ENCODE measurements around the gene NFAT5. TPM values are rescaled to one million over a fixed set of nuclear protein-coding genes. Genes with fewer than 3 reads are reported as not detected.

The NFAT5 gene
- total and polyA plus RNA-seq, 7 donors: 1.6 to 27.9 (median 18.8) TPM

DNA sequence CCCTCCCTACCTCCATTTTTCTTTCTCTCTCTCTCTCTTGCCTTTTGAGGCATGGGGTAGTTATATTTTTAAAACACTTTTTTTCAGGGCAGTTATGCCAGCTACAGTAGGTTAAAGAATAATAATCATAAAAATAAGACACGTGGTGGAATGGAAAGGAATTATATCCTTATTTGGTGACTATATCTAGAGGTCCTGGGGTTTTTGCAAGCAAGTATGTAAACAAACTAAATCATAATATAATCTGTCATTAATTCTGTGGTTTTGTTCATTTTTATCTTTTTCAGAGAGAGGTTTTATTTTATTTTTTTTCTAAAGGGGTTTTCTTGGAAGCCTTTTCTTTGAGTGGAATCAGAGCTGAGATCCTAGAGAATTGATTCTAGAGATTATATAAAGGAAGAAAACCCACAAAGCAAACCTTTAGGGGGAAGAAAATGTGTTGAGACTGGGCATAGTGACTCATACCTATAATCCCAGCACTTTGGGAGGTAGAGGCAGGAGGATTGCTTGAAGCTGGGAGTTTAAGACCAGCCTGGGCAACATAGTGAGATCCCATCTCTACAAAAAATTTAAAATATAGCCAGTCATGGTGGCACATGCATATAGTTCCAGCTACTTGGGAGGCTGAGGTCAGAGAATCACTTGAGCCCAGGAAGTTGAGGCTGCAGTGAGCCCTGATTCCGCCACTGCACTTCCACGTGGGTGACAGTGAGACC, 107.4 kb downstream of the NFAT5 start:
- Histone ChIP-seq H3K4me3 (no peak overlapping the region), H3K36me3 (ENCODE audit: insufficient read depth in 1 of 2, low read depth in 1 of 2) (peaks cover 0 to 98% of the 10 kb centered on the region in 2 donors), H3K27ac (no peak overlapping the region), H3K4me1 (no peaks in the 10 kb centered on the region), H3K9me3 (no peaks in the 10 kb centered on the region), H3K27me3 (ENCODE audit: insufficient read depth in 3 of 3, low read length in 2 of 3) (no peaks in the 10 kb centered on the region)
- DNase-seq (no peak), ATAC-seq (no peak)
- TF ChIP-seq, protein P1, sequence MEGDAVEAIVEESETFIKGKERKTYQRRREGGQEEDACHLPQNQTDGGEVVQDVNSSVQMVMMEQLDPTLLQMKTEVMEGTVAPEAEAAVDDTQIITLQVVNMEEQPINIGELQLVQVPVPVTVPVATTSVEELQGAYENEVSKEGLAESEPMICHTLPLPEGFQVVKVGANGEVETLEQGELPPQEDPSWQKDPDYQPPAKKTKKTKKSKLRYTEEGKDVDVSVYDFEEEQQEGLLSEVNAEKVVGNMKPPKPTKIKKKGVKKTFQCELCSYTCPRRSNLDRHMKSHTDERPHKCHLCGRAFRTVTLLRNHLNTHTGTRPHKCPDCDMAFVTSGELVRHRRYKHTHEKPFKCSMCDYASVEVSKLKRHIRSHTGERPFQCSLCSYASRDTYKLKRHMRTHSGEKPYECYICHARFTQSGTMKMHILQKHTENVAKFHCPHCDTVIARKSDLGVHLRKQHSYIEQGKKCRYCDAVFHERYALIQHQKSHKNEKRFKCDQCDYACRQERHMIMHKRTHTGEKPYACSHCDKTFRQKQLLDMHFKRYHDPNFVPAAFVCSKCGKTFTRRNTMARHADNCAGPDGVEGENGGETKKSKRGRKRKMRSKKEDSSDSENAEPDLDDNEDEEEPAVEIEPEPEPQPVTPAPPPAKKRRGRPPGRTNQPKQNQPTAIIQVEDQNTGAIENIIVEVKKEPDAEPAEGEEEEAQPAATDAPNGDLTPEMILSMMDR (IDR thresholded peaks at IDR 0.05): no peak
- 84 to 89% (median 87%) methylated on average over 3 of the region's 3 CpGs for WGBS, 3 donors
- intact Hi-C loops (cut with DNase I): no loop called here

DNA sequence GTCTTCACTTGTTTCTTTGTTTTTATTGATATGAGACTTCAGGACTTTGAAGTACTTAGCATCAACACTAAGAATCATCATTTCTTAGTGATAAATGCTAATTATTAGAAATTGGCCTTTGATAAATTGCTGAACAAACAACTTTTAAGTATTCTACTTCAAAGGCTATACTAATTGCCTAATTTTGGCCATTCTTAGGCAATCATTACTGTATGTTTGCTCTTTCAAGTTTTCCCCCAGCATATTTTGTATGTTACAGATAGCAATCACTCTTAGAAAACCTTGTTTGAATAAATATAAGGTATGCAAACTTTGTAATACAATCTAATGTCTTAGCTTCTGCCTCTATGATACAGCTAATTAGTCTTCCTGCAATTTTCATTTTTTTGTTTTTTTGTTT, 114.6 kb downstream of the NFAT5 start:
- Histone ChIP-seq H3K9me3 (no peaks in the 10 kb centered on the region), H3K36me3 (ENCODE audit: insufficient read depth in 1 of 2, low read depth in 1 of 2) (peaks cover 0 to 100% of the 10 kb centered on the region in 2 donors), H3K27ac (no peak overlapping the region), H3K4me1 (no peaks in the 10 kb centered on the region), H3K4me3 (no peak overlapping the region), H3K27me3 (ENCODE audit: insufficient read depth in 3 of 3, low read length in 2 of 3) (no peaks in the 10 kb centered on the region)
- intact Hi-C loops (cut with DNase I): no loop called here
- TF ChIP-seq, protein P1 (IDR thresholded peaks at IDR 0.05): no peak
- ATAC-seq: no peak
- no peak for DNase-seq

DNA sequence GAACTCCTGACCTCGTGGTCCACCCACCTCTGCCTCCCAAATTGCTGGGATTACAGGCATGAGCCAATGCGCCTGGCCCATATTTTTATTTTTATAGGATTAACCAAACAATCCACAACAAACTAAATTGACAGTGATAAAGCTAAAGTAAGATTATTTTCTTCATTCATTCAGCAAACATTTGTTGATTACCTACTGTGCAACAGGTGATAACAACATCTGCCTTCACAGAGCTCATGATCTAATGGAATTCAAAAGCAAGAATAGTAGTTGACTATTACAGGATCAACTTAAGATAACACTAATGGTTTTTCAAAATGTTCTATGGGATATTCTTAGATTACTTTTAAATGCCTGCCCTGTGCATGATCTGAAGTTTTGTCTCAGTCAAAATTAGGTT, 122.8 kb downstream of the NFAT5 start:
- DNase-seq: no peak
- Histone ChIP-seq H3K4me1 (no peaks in the 10 kb centered on the region), H3K27ac (no peak overlapping the region), H3K4me3 (no peak overlapping the region), H3K36me3 (ENCODE audit: insufficient read depth in 1 of 2, low read depth in 1 of 2) (peaks cover 4 to 91% of the 10 kb centered on the region in 2 donors), H3K27me3 (ENCODE audit: insufficient read depth in 3 of 3, low read length in 2 of 3) (no peaks in the 10 kb centered on the region), H3K9me3 (no peaks in the 10 kb centered on the region)
- 90 to 96% (median 94%) methylated on average over 2 of the region's 2 CpGs for WGBS, 3 donors
- intact Hi-C loops (cut with DNase I): no loop called here
- TF ChIP-seq, protein P1 (IDR thresholded peaks at IDR 0.05): no peak
- ATAC-seq: no peak

DNA sequence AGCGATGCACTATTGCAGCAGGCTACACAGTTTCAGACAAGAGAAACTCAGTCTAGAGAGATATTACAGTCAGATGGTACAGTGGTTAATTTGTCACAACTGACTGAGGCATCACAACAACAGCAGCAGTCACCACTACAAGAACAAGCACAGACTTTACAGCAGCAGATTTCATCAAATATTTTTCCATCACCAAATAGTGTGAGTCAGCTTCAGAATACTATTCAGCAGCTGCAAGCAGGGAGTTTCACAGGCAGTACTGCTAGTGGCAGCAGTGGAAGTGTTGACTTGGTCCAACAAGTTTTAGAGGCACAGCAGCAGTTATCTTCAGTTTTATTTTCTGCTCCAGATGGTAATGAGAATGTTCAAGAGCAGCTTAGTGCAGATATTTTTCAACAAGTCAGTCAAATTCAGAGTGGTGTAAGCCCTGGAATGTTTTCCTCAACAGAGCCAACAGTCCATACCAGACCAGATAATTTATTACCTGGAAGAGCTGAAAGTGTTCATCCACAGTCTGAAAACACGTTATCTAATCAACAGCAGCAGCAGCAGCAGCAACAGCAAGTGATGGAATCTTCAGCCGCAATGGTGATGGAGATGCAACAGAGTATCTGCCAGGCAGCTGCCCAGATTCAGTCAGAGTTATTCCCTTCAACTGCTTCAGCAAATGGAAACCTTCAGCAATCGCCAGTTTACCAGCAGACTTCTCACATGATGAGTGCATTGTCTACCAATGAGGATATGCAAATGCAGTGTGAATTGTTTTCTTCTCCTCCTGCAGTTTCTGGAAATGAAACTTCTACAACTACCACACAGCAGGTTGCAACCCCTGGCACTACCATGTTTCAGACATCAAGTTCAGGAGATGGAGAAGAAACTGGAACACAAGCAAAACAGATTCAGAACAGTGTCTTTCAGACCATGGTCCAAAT, 126.5 kb downstream of the NFAT5 start:
- Histone ChIP-seq H3K9me3 (no peaks in the 10 kb centered on the region), H3K4me1 (no peaks in the 10 kb centered on the region), H3K27ac (no peak overlapping the region), H3K4me3 (no peak overlapping the region), H3K27me3 (ENCODE audit: insufficient read depth in 3 of 3, low read length in 2 of 3) (no peaks in the 10 kb centered on the region), H3K36me3 (ENCODE audit: insufficient read depth in 1 of 2, low read depth in 1 of 2) (peaks cover 7 to 91% of the 10 kb centered on the region in 2 donors)
- DNase-seq: no peak
- WGBS, 3 donors: 71 to 79% (median 72%) methylated on average over 4 of the region's 4 CpGs
- ATAC-seq: peak; percentile 30 to 59 (median 46)
- TF ChIP-seq, protein P1 (IDR thresholded peaks at IDR 0.05): no peak
- intact Hi-C loops (cut with DNase I): no loop called here

Data from psoas muscle (tissue), 8 donors.